Measurements from ENCODE around the gene RRAS2.
"Not testable (repeated sequence)": the region's sequence is repeated elsewhere in the genome, so short reads cannot be mapped to it uniquely, and the experiment has no call there.

RRAS2 gene

GRCh38 chr11:14358729-14359439 is at the start of gene RRAS2:
TSS of gene RRAS2 (minus strand) at chr11:14359183. CDS start at chr11:14358870, 313 bp downstream.
- DNase-seq (ENCODE audit: low spot score) = peak; percentile 78

GRCh38 chr11:14408612-14409011 is 49.6 kb upstream of the RRAS2 start:
- no peak for DNase-seq (ENCODE audit: low spot score)

GRCh38 chr11:14406116-14406515 is 47.1 kb upstream of the RRAS2 start:
- DNase-seq (ENCODE audit: low spot score) = not testable (repeated sequence)

- not testable (repeated sequence) for DNase-seq (ENCODE audit: low spot score)
Measured at GRCh38 chr11:14403528-14403927, 44.5 kb upstream of the RRAS2 start.

GRCh38 chr11:14399087-14399486 is 40.1 kb upstream of the RRAS2 start:
- no peak for DNase-seq (ENCODE audit: low spot score)

GRCh38 chr11:14396273-14396672 is 37.3 kb upstream of the RRAS2 start:
- no peak for DNase-seq (ENCODE audit: low spot score)

- DNase-seq (ENCODE audit: low spot score) = no peak
Measured at GRCh38 chr11:14393889-14394288, 34.9 kb upstream of the RRAS2 start.

GRCh38 chr11:14393129-14393528 is 34.1 kb upstream of the RRAS2 start:
- DNase-seq (ENCODE audit: low spot score) = no peak

GRCh38 chr11:14390669-14391068 is 31.7 kb upstream of the RRAS2 start:
- no peak for DNase-seq (ENCODE audit: low spot score)

- DNase-seq (ENCODE audit: low spot score) = no peak
Measured at GRCh38 chr11:14388352-14388751, 29.4 kb upstream of the RRAS2 start.

GRCh38 chr11:14386895-14387480 is 28.0 kb upstream of the RRAS2 start:
- no peak for DNase-seq (ENCODE audit: low spot score)

GRCh38 chr11:14386081-14386480 is 27.1 kb upstream of the RRAS2 start:
- no peak for DNase-seq (ENCODE audit: low spot score)

- DNase-seq (ENCODE audit: low spot score) = no peak
Measured at GRCh38 chr11:14384338-14384737, 25.4 kb upstream of the RRAS2 start.

- DNase-seq (ENCODE audit: low spot score) = no peak
Measured at GRCh38 chr11:14381968-14382367, 23.0 kb upstream of the RRAS2 start.

GRCh38 chr11:14380947-14381561 is 22.1 kb upstream of the RRAS2 start:
- DNase-seq (ENCODE audit: low spot score) = peak; percentile 36

GRCh38 chr11:14380125-14380936 is 21.3 kb upstream of the RRAS2 start:
- no peak for DNase-seq (ENCODE audit: low spot score)

GRCh38 chr11:14378171-14378570 is 19.2 kb upstream of the RRAS2 start:
- no peak for DNase-seq (ENCODE audit: low spot score)

- no peak for DNase-seq (ENCODE audit: low spot score)
Measured at GRCh38 chr11:14376920-14377319, 17.9 kb upstream of the RRAS2 start.

GRCh38 chr11:14374922-14375830 is 16.2 kb upstream of the RRAS2 start:
- no peak for DNase-seq (ENCODE audit: low spot score)

- DNase-seq (ENCODE audit: low spot score) = no peak
Measured at GRCh38 chr11:14373941-14374646, 15.1 kb upstream of the RRAS2 start.

GRCh38 chr11:14372011-14372410 is 13.0 kb upstream of the RRAS2 start:
- no peak for DNase-seq (ENCODE audit: low spot score)

All from CD4-positive, alpha-beta T cell treated with Interleukin-15 for 4 hours (primary cell).